Transverse colon (tissue), 4 donors: Measurements from ENCODE around the gene TACO1.

ENCODE experiments used
- CTCF ChIP-seq, 5 experiments: fragments of 200-600 bp in 3 of 5; fragments of 450-650 bp in 2 of 5; sonication (generic) in 3 of 5; IDR thresholded peaks; 1 replicate in 2 of 5; 2 replicates in 3 of 5; pipeline ENCODE4 v1.5.1; 2016 to 2017; ENCODE audit warnings: antibody characterized with exemption in 5 of 5, inconsistent platforms in 3 of 5, mild to moderate bottlenecking in 2 of 5, moderate library complexity in 1 of 5
- POLR2A ChIP-seq: fragments of 450-650 bp; IDR thresholded peaks from one replicate; pipeline ENCODE4 v1.6.1; 2016; ENCODE audit warnings: antibody characterized with exemption, mild to moderate bottlenecking, moderate library complexity
- POLR2AphosphoS5 ChIP-seq, 3 donors: sonication (generic); formaldehyde crosslinking; IDR thresholded peaks; one replicate each; pipeline ENCODE4 v1.6.1; 2016; ENCODE audit warnings: antibody characterized with exemption in 3 of 3

GRCh38 chr17:63631062-63631461, 30.4 kb downstream of the TACO1 start:
- no peak for TF ChIP-seq CTCF (IDR thresholded peaks at IDR 0.05)
- TF ChIP-seq POLR2AphosphoS5 (IDR thresholded peaks at IDR 0.05): no peak
- TF ChIP-seq POLR2A: no peak
